NT2/D1 (cell line): ENCODE results near the gene SGF29.

ENCODE experiments used
- DNase-seq: peaks from one replicate; pipeline ENCODE4 v3.0.0-alpha.2; 2011; ENCODE audit warnings: low read depth, low spot score
- H3K27me3 ChIP-seq: 2 replicates; pipeline ENCODE4 v1.6.0; 2011; ENCODE audit warnings: mild to moderate bottlenecking; ENCODE audit not compliant: insufficient read length, insufficient read depth
- H3K36me3 ChIP-seq: 2 replicates; pipeline ENCODE4 v1.6.1; 2011; ENCODE audit warnings: mild to moderate bottlenecking, low read length, mixed read lengths; ENCODE audit not compliant: insufficient read depth, insufficient read length
- H3K4me1 ChIP-seq: 2 replicates; pipeline ENCODE4 v1.5.1; 2011; ENCODE audit not compliant: insufficient read depth, insufficient read length
- H3K4me3 ChIP-seq: 2 replicates; pipeline ENCODE4 v1.5.1; 2011; ENCODE audit warnings: low read depth; ENCODE audit not compliant: insufficient read length
- H3K9ac ChIP-seq: 2 replicates; pipeline ENCODE4 v1.6.0; 2011; ENCODE audit warnings: low read depth; ENCODE audit not compliant: insufficient read length
- H3K9me3 ChIP-seq: 2 replicates; pipeline ENCODE4 v1.5.1; 2011; ENCODE audit warnings: mild to moderate bottlenecking, low read length; ENCODE audit not compliant: insufficient read depth
- SUZ12 ChIP-seq: IDR thresholded peaks from 2 replicates; pipeline ENCODE4 v1.6.1; 2011; ENCODE audit not compliant: insufficient read length, insufficient read depth; ENCODE audit errors: extremely low read depth
- YY1 ChIP-seq: IDR thresholded peaks from 2 replicates; pipeline ENCODE4 v1.6.1; 2011; ENCODE audit not compliant: insufficient read length, insufficient read depth
- ZNF274 ChIP-seq: IDR thresholded peaks from 2 replicates; pipeline ENCODE4 v1.6.1; 2011; ENCODE audit warnings: mild to moderate bottlenecking, low read depth, low read length

SGF29 gene

GRCh38 chr16:28572696-28573510, 19.2 kb downstream of the SGF29 start:
- H3K9me3 ChIP-seq = no peaks in the 10 kb centered on the region
- H3K27me3 ChIP-seq = no peaks in the 10 kb centered on the region
- peaks cover 13% of the 10 kb centered on the region for H3K4me1 ChIP-seq
- peak overlapping the region; percentile 37 for H3K9ac ChIP-seq
- DNase-seq = no peak
- H3K4me3 ChIP-seq = no peak overlapping the region
- no peak for TF ChIP-seq ZNF274
- TF ChIP-seq SUZ12 = no peak
- no peak for TF ChIP-seq YY1
- H3K36me3 ChIP-seq = peaks cover 2% of the 10 kb centered on the region

GRCh38 chr16:28573738-28574718, 20.3 kb downstream of the SGF29 start:
- Histone ChIP-seq H3K9me3 (no peaks in the 10 kb centered on the region), H3K4me3 (no peak overlapping the region), H3K27me3 (no peaks in the 10 kb centered on the region), H3K9ac (no peak overlapping the region), H3K4me1 (peaks cover 13% of the 10 kb centered on the region), H3K36me3 (peaks cover 2% of the 10 kb centered on the region)
- DNase-seq = no peak
- TF ChIP-seq YY1 (no peak), ZNF274 (no peak), SUZ12 (no peak)

GRCh38 chr16:28574925-28575324, 21.2 kb downstream of the SGF29 start:
- no peak overlapping the region for H3K4me3 ChIP-seq
- no peaks in the 10 kb centered on the region for H3K27me3 ChIP-seq
- H3K9ac ChIP-seq = no peak overlapping the region

GRCh38 chr16:28575446-28576109, 21.9 kb downstream of the SGF29 start:
- Histone ChIP-seq H3K27me3 (no peaks in the 10 kb centered on the region), H3K4me3 (no peak overlapping the region), H3K36me3 (peaks cover 2% of the 10 kb centered on the region), H3K4me1 (peaks cover 13% of the 10 kb centered on the region), H3K9me3 (no peaks in the 10 kb centered on the region), H3K9ac (no peak overlapping the region)
- TF ChIP-seq YY1 = no peak
- no peak for DNase-seq

More at GRCh38 chr16:28574925-28575324, 21.2 kb downstream of the SGF29 start:
- no peaks in the 10 kb centered on the region for H3K9me3 ChIP-seq
- H3K4me1 ChIP-seq = peaks cover 13% of the 10 kb centered on the region
- no peak for DNase-seq
- peaks cover 2% of the 10 kb centered on the region for H3K36me3 ChIP-seq
- TF ChIP-seq YY1 (no peak), ZNF274 (no peak)

- peaks cover 5% of the 10 kb centered on the region for H3K4me1 ChIP-seq
- H3K4me3 ChIP-seq = no peak overlapping the region
- H3K9ac ChIP-seq = no peak overlapping the region
- no peaks in the 10 kb centered on the region for H3K9me3 ChIP-seq
- H3K27me3 ChIP-seq = no peaks in the 10 kb centered on the region
- no peak for TF ChIP-seq YY1
- TF ChIP-seq ZNF274 = no peak
- no peak for TF ChIP-seq SUZ12
- peaks cover 25% of the 10 kb centered on the region for H3K36me3 ChIP-seq
- DNase-seq = no peak
These were observed 27.1 kb downstream of the SGF29 start for GRCh38 chr16:28580726-28581315.

- TF ChIP-seq SUZ12 = no peak
- Histone ChIP-seq H3K36me3 (peaks cover 63% of the 10 kb centered on the region), H3K9me3 (no peaks in the 10 kb centered on the region), H3K4me3 (no peak overlapping the region), H3K27me3 (no peaks in the 10 kb centered on the region), H3K4me1 (peaks cover 10% of the 10 kb centered on the region), H3K9ac (peak overlapping the region; percentile 46)
- DNase-seq = no peak
These were observed 32.0 kb downstream of the SGF29 start for GRCh38 chr16:28585674-28586073.
